ENCODE measurements around the gene IQCF2.
"Not testable (repeated sequence)": the region's sequence is repeated elsewhere in the genome, so short reads cannot be mapped to it uniquely, and the experiment has no call there.

IQCF2 gene

DNA sequence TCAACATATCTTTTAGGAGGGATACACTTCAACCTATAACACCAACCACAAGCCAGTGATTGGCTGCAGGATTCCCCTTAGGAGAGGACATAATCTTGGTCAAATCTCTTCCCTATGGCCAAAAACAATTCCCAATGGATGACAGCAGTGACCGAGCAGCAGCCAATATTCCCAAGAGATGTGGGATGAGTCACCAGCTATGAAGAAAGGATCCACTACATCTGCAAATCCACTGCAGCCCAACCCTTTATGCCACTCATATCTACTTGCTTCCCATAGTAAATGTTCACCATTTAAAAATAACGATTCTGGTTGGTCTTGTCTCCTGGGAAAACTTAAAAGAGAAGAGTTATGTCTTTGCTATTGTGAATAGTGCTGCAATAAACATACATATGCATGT is 18.5 kb downstream of the IQCF2 start:
- DNase-seq = no peak

DNA sequence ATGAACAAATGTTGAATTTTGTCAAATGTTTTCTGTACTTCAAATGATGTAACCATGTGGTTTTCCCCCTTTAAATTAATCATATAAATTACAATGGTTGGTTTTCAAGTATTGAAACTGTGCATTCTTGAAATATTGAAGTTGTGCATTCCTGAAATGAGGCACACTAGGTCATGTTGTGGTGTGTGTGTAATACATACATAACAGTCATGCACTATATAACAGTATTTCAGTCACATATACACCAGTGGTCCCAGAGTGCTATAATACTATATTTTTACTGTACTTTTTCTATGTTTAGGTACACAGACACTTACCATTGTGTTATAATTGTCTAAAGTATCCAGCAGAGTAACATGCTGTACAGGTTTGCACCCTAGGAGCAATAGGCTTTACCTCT is 25.0 kb downstream of the IQCF2 start:
- no peak for DNase-seq

DNA sequence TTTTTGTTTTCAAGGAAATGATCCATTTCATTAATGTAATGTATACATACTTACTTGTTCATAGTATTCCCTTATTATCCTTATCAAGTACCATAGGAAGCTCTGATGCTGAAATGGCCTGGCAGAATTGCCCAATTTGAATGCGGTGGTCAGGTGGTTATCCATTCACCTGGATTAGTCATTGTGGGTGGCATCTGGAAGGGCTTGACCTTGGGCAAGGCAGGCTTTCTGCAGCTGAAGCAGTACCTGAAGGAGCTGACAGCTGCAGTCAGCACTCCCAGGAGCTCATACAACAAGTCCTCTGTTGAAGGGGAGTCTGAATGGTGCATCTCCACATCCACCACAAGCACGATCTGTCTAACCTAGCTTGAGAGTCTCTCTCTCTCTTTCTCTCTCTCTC is 26.2 kb downstream of the IQCF2 start:
- no peak for DNase-seq

DNA sequence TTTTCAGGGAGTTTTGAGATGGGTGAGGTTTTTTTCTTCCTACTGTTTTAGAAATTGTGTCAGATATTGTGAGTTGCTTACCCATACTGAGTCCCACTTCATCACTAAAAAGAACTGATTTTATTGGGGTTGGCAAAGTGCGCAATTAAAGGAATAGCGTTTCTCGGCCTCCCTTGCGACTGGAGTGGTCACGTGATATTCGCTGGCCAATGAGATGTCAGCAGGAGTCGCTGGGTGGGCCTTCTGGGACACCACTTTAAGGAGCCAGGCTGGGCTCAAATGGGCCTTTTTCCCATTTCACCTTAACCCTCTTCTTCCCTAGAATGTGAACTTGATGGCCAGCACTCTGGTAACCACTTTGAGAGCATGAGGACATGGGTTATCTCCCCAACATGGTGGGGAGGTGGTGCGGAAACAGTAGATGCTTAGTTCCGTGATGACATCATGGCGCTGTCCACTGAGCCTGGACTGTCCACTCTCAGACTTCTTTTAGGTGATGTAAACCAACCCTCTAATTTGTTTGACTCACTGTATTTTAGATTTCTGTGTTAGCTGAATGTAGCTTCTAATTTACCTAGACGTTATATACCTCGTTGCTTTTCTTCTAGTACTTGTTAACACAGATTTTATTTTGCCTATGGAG is 27.2 kb downstream of the IQCF2 start:
- no peak for DNase-seq

DNA sequence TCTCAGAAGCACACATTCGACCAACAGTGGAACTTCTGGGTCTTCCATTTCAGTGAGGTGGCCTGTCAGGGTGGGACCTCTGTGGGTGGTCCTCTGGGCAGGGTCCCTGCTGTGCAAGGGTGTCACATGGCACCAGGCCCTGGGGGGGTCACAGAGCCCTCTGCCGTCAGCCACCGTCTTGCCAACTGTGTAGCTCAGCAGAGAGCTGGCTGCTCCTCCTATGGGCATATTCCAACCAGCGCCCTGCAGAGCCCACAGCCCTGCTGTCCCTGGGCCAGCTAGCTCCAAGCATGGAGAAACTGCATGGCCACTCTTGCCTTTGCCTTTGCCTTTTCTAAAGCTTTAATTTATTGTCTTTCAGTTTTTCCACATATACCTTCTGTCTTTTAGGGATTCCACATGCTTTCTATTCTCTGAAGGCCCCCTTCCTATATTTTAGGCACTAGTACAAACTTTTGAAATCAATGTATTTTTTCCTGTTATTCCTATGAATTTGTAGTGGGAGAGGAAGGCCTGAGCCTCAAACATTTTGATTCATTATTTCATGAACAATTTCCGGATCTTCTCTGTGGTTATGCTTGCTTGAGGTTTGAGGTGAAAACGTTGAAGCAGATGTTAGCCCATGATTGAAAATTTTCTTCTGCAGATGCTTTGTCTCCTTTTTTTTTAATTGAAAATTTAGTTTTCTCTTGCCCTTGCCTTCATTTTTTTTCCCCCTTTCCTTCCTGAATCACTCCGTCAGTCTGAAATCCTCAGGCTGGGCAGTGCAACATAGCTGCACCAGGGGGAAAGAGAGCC is 30.0 kb downstream of the IQCF2 start:
- no peak for DNase-seq

DNA sequence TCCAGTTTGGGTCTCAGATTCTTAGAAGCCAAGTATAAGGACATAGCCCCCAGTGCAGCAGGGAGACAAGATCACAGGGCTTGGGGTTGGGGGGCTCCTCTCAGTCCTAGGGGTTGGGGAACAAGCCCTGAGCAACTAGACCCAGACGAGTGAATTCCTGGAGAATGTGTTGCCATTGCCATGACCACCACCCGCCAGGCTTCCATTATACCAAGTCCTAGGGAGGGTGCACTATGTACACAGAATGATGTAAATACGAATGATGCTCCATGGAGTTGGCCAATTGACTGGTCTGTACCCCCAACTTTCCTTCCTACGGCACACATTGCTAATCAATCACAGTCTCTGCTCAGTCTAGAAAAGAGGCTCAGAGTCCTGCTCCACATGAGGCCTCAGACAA is 33.0 kb downstream of the IQCF2 start:
- DNase-seq = no peak

DNA sequence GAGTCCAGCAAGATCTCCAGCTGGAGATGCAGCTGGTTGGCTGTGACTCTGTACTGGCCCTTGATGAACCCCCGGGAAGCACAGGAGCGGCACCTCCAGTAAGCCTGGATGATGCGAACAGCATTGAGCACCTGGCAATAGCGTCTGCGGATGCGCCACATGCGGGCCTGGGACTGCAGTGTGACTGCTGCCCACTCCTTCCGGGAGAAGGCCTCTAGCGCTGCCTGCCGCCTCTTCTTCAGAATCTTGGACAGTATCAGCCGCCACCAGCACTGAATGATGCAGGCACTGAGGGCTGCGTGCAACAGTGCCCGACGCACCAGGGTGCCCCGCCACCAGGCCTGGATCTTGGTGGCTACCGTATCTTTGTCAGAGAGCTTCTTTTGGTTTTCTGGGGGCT is 33.5 kb downstream of the IQCF2 start:
- no peak for DNase-seq

DNA sequence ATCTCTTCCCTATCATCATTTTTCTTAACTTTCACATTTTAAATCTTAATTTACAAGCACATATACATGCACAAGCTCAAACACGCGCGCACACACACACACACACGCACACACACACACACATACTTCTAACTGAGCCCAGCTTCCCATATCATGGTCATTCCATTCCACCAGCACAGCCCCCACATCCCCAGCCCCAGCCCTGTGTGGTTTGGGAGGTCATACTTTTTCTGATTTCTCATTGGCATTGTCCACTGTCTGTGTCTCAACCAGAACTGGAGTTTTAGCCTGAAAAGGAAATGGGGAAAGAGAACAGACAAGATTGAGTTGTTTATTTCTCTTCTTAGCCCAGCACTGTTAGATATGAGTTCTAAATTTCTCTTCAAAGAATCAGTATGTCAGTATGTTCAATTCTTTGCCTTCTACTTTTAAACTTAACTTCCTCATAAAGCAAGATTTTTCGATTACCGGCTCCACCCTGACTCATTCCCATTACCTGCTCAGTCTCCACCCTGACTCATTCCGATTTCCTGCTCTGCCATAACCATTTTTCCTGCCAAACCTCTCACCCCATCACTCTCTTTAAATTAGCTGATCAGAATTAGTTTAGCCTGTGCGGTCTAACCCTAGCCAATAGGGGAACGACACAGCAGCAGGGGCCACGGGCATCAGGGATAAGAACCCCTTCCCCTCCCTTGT is 35.3 kb downstream of the IQCF2 start:
- DNase-seq = no peak

DNA sequence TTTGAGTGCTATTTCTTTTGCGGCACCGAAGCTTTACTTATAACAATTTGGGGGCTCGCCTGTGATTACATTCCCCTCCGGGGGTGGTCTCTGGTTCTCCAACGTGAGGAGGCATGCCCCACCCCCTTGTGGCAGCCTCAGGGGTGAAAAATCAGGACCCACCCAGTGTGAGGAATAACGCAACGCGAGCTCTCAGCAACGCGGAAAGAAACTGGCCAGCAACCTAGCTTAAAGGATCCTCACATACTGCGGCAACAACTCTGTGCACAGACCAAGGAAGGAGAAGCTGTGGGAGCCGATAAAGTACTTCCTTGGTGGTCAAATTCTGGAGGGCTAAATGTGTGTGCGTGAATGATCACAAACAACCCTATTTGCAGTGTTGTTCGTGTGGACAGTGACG is 36.0 kb downstream of the IQCF2 start:
- no peak for DNase-seq

DNA sequence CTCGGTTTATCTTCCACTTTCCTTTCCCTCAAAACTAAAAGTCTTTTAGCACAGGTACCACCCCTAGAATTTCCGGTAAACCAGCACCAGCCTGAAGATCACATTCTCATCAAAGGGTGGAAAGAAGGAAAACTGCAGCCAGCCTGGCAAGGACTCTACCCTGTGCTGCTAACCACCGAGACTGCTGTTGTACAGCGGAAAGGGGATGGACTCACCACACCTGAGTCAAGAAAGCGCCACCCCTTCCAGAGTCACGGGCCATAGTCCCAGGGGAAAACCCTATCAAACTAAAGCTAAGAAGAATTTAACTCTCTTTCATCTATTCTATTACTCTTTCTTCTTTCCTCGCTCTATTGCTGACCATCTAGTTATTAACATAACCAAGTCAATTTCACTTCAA is 38.6 kb downstream of the IQCF2 start:
- DNase-seq = not testable (repeated sequence)

DNA sequence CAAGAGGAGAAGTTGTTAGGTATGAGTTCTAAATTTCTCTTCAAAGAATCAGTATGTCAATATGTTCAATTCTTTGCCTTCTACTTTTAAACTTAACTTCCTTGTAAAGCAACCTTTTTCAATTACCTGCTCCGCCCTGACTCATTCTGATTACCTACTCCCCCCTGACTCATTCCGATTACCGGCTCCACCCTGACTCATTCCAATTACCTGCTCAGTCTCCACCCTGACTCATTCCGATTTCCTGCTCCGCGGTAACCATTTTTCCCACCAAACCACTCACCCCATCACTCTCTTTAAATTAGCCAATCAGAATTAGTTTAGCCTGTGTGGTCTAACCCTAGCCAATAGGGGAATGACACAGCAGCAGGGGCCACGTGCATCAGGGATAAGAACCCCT is 40.9 kb downstream of the IQCF2 start:
- peak; percentile 45 for DNase-seq

DNA sequence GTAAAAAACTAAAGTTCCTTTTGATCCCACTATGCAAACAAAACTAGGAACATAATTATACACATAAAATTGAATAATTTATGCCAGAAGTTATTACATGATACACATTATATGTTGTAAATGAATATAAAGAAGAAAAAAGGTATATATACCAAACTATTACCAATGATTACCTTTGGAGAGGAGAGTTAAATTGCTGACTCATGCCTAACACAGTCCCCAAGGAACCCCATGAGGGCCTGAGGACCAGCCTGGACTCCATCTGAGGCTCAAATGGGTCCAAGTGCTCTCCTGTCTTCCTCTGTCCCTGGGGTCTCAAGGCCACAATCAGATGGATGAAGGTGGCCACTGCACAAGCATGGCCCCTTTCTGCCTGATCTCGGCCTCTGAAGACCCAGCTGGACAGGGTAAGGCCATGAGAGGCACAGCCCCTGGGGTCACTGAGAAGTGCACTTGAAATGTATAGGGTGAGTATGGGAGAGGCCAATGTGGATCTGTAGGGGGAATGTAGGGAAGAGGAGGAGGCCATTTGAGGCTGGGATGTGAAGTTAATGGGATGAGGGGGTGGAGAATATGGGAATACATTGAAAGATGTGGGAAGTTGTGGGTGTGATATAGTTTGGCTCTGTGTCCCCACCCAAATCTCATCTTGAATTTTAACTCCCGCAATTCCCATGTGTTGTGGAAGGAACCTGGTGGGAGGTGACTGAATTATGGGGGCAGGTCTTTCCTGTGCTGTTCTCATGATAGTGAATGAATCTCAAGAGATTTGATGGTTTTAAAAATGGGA is 42.8 kb downstream of the IQCF2 start:
- no peak for DNase-seq

DNA sequence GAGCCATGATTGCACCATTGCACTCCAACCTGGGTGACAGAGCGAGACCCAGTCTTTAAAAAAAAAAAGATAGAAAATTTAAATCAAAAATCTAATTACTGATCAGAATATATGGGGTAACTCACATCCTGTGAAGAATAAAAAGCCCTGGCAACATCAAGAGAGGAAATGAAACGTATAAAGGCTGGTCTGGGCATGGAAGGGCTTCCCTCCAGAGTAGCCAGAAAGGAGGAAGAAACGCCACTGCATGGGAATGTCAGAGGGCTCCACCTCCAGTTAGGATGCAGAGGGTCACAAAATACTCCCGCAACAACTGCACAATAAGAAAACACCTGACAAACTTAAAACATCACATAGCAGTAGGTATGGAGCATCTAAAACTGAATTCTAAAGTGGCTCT is 46.6 kb downstream of the IQCF2 start:
- no peak for DNase-seq
